NK-92 treated with Interleukin-12 subunit alpha and Interleukin-12 subunit beta, amount 100 ng/mL, for 24 hours (cell line): Measurements from ENCODE around the gene DNPEP.

Experiments
- DNase-seq: peaks from one replicate; lab custom pipeline; 2025; lab: John Stamatoyannopoulos, UW

The DNPEP gene

GRCh38 chr2:219358170-219359075 is 29.3 kb downstream of the DNPEP start:
- no peak for DNase-seq

- no peak for DNase-seq
These were observed 30.9 kb downstream of the DNPEP start for GRCh38 chr2:219356834-219357233.

GRCh38 chr2:219354582-219354981 is 33.1 kb downstream of the DNPEP start:
- DNase-seq: no peak

DNA sequence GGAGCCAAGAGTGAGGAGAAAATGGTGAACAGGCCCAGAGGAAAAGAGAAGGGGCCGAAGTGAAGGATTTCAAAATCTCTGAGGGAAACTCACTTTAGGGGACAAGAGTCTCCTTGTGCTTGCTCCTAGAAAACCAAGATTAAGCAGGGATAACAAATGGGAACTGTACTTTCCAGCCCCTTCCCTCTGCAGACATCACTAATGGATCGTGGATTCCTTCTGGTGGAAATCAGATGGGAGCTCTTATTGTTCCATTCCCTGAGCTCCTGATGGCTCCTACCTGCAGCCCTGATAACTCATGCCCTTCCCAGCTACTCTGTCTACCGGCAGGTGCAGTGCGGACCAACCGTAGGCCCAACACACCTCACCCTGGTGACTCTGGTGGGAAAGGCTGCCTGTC is 34.6 kb downstream of the DNPEP start:
- DNase-seq: no peak

GRCh38 chr2:219352448-219353023 is 35.2 kb downstream of the DNPEP start:
- DNase-seq: no peak

GRCh38 chr2:219350710-219351221 is 36.9 kb downstream of the DNPEP start:
- DNase-seq: no peak

DNA sequence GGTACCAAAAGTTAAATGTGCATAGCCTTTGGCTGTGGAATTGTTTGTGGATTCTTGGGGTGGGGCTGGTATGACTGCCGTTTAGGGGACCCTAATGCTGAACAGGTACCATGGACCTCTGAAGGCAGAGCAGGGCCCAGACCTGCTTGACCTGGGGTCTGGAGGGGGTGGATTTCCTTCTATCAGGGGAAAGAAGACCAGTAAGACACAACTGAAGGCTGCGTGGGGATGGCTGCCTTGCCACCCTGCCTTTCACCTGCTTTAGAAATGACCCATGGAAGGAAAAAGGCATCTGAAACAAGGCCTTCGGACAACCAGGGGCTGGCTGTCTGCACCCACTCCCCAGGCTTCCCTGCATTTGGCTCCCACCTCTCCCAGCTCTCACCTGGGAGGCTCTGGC is 37.5 kb downstream of the DNPEP start:
- no peak for DNase-seq

- no peak for DNase-seq
These were observed 42.8 kb downstream of the DNPEP start for GRCh38 chr2:219344751-219345430.

GRCh38 chr2:219335373-219335786 is 52.3 kb downstream of the DNPEP start:
- no peak for DNase-seq

DNA sequence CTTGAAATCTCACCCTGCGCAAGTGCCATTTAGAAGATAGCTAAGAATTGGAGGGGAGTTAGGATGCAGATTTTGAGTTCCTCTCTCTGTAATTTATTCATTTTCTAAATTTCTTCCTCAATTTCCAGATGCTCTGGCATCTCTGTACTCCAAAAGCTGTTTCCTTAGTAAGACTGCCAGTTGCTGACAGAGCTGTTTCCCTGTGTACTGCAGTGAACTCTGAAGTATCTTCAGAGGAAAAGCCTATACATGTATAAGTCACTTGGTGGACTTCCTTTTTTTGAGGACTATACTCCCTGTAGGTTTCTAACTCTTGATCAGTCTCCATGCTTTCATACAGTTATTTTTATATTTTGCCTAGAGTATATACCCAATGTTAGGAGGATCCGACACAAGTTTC is 53.6 kb downstream of the DNPEP start:
- DNase-seq: no peak

DNA sequence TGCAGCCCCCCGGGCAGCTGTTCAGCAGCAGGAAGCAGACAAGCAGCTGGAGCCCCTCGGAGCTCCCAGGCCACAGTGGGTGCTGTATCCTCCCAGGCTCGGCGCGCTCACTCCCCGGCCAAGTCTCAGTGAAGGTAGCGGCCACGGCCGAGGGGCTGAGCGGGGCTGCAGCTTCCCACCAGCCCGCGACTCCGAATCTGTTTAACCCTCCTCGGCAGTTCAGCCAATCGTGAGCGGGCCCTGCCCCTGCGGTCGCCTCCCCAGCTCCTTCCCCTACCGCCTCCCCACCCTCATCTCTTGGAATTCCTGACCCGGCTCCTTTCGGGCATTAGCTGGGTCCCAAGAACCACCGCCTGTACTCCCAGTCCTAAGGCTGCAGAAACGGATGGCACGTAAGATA is 55.2 kb downstream of the DNPEP start, which contains the start of gene RESP18:
Gene RESP18, minus strand, starts transcription at position 203 of the 400 bp plus-strand sequence.
- no peak for DNase-seq

- DNase-seq: no peak
These were observed 56.0 kb downstream of the DNPEP start for GRCh38 chr2:219331560-219332213.

- DNase-seq: no peak
These were observed 60.0 kb downstream of the DNPEP start for GRCh38 chr2:219327719-219328118.

DNA sequence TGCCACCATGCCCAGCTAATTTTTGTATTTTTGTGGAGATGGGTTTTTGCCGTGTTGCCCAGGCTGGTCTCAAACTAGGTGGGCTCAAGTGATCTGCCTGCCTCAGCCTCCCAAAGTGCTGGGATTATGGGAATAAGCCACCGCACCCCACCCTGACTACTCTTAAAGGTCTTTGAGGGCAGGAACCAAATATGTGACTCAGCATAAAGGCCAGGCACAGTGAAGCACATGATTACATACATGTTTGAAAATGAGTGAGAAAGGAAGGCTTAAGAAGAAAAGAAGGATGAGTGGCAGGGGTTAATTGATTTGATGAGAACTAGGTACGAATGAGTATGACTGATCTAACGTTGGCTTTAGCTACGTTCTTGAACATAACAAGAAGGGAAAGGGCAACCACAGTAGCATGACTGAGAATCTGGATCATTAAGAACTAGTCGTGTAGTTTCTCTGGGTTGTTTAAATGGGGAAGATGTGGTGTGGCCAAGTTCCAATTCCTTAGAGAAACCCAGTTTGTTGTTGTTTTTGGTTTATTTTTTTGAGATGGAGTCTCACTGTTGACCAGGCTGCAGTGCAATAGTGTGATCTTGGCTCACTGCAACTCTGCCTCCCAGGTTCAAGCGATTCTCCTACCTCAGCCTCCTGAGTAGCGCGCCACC is 61.9 kb downstream of the DNPEP start:
- no peak for DNase-seq

- no peak for DNase-seq
These were observed 62.6 kb downstream of the DNPEP start for GRCh38 chr2:219325136-219325535.

GRCh38 chr2:219323434-219323833 is 64.3 kb downstream of the DNPEP start:
- no peak for DNase-seq
